H1 (cell line): Measurements from ENCODE around the gene MXI1. TPM values are rescaled to one million over a fixed set of nuclear protein-coding genes. Genes with fewer than 3 reads are reported as not detected.

Experiments used
- CTCF ChIA-PET: fragments of 300-600 bp; sonication (Branson Sonifier 250); formaldehyde crosslinking; loops from one replicate; lab custom pipeline; 2021; ENCODE audit not compliant: partially characterized antibody; lab: Charles Lee
- POLR2A ChIA-PET: fragments of 300-600 bp; sonication (Branson Sonifier 250); formaldehyde crosslinking; loops from one replicate; lab custom pipeline; 2021; ENCODE audit warnings: inconsistent platforms; ENCODE audit not compliant: partially characterized antibody; lab: Charles Lee
- DNase-seq, 2 experiments: peaks; one replicate each; pipeline versions ENCODE4 v3.0.0 to v3.0.0-alpha.2; 2010 to 2022; ENCODE audit warnings: low spot score in 2 of 2, low read depth in 1 of 2, mixed read lengths in 1 of 2
- FAIRE-seq: peaks from 2 replicates; lab custom pipeline; 2011; peaks lifted over from hg19 to GRCh38; lab: Jason Lieb, UNC
- H2AFZ ChIP-seq: 2 replicates; pipeline ENCODE4 v1.8.1; 2012; ENCODE audit warnings: low read length, inconsistent platforms
- H2AK5ac ChIP-seq: 2 replicates; pipeline ENCODE4 v1.6.1; 2013; ENCODE audit warnings: low read depth, low read length
- H2BK120ac ChIP-seq: replicated peaks from 2 replicates; pipeline ENCODE3; 2013; ENCODE audit warnings: low read depth, low read length, inconsistent platforms
- H2BK12ac ChIP-seq: 2 replicates; pipeline ENCODE4 v1.6.1; 2013; ENCODE audit warnings: low read depth, low read length
- H2BK15ac ChIP-seq: 2 replicates; pipeline ENCODE4 v1.6.1; 2013; ENCODE audit warnings: low read length
- H2BK20ac ChIP-seq: 2 replicates; pipeline ENCODE4 v1.6.1; 2013; ENCODE audit warnings: low read length
- H2BK5ac ChIP-seq: 2 replicates; pipeline ENCODE4 v1.6.1; 2013; ENCODE audit warnings: low read depth, low read length
- H3K14ac ChIP-seq: 2 replicates; pipeline ENCODE4 v1.6.1; 2013; ENCODE audit warnings: inconsistent platforms; ENCODE audit not compliant: insufficient read length
- H3K18ac ChIP-seq: 2 replicates; pipeline ENCODE4 v1.6.1; 2013; ENCODE audit warnings: low read length; ENCODE audit errors: extremely low read depth
- H3K23ac ChIP-seq: 2 replicates; pipeline ENCODE4 v1.6.1; 2013; ENCODE audit warnings: inconsistent platforms; ENCODE audit not compliant: insufficient read length
- H3K23me2 ChIP-seq: 2 replicates; pipeline ENCODE4 v1.6.1; 2013; ENCODE audit warnings: low read depth, low read length
- H3K27ac ChIP-seq: 2 replicates; pipeline ENCODE4 v1.6.1; 2011; ENCODE audit warnings: low read depth, low read length, inconsistent platforms
- H3K27me3 ChIP-seq, 4 experiments: replicated peaks in 1 of 4; 1 replicate in 1 of 4; 2 replicates in 3 of 4; pipeline versions ENCODE4 v1.6.1 to v1.8.1; 2011 to 2013; ENCODE audit warnings: low read length in 3 of 4, mild to moderate bottlenecking in 3 of 4, inconsistent platforms in 2 of 4, mixed read lengths in 2 of 4, moderate library complexity in 1 of 4; ENCODE audit not compliant: control insufficient read depth in 3 of 4, insufficient read depth in 3 of 4; ENCODE audit errors: extremely low read depth in 1 of 4
- H3K36me3 ChIP-seq, 4 experiments: 2 replicates each; pipeline versions ENCODE4 v1.6.1 to v1.8.1; 2011 to 2013; ENCODE audit warnings: mild to moderate bottlenecking in 4 of 4, low read length in 3 of 4, moderate library complexity in 2 of 4, control low read depth in 1 of 4, inconsistent platforms in 1 of 4; ENCODE audit not compliant: insufficient read depth in 4 of 4, control insufficient read depth in 2 of 4
- H3K4ac ChIP-seq: replicated peaks from 2 replicates; pipeline ENCODE3; 2013; ENCODE audit warnings: low read length, low read depth, mixed read lengths, inconsistent platforms; ENCODE audit not compliant: insufficient read length
- H3K4me1 ChIP-seq, 4 experiments: replicated peaks in 1 of 4; 1 replicate in 1 of 4; 2 replicates in 3 of 4; pipeline versions ENCODE4 v1.6.1 to v1.8.1; 2011 to 2013; ENCODE audit warnings: low read length in 3 of 4, inconsistent platforms in 2 of 4, mixed read lengths in 1 of 4; ENCODE audit not compliant: insufficient read depth in 4 of 4, control insufficient read depth in 3 of 4
- H3K4me2 ChIP-seq, 2 experiments: 2 replicates each; pipeline versions ENCODE4 v1.6.1 to v1.8.1; 2011 to 2013; ENCODE audit warnings: low read depth in 2 of 2, low read length in 2 of 2, control low read depth in 1 of 2, inconsistent platforms in 1 of 2, mild to moderate bottlenecking in 1 of 2; ENCODE audit not compliant: insufficient read depth in 1 of 2
- H3K4me3 ChIP-seq, 4 experiments: fragments of 200-600, 300-600 bp in 1 of 4; sonication (generic), shearing (Covaris generic), sonication (Bioruptor Twin) in 1 of 4; 2 replicates each; pipeline versions ENCODE4 v1.5.1 to v1.8.1; 2011 to 2016; ENCODE audit warnings: low read length in 4 of 4, low read depth in 3 of 4, control low read depth in 2 of 4, inconsistent platforms in 2 of 4, mild to moderate bottlenecking in 2 of 4, mixed read lengths in 1 of 4, moderate library complexity in 1 of 4; ENCODE audit not compliant: insufficient read depth in 2 of 4; ENCODE audit errors: extremely low read depth in 1 of 4
- H3K56ac ChIP-seq: replicated peaks from 2 replicates; pipeline ENCODE3; 2013; ENCODE audit warnings: low read depth, mild to moderate bottlenecking, mixed read lengths, low read length, inconsistent platforms; ENCODE audit not compliant: insufficient read length
- H3K79me1 ChIP-seq: 2 replicates; pipeline ENCODE4 v1.6.1; 2013; ENCODE audit warnings: low read depth, low read length, control low read depth
- H3K79me2 ChIP-seq, 2 experiments: 2 replicates each; pipeline versions ENCODE4 v1.6.1 to v1.8.1; 2012 to 2013; ENCODE audit warnings: low read length in 2 of 2, mild to moderate bottlenecking in 2 of 2, inconsistent platforms in 1 of 2; ENCODE audit not compliant: insufficient read depth in 2 of 2, control insufficient read depth in 1 of 2
- H3K9ac ChIP-seq, 4 experiments: replicated peaks in 1 of 4; 1 replicate in 1 of 4; 2 replicates in 3 of 4; pipeline versions ENCODE4 v1.6.1 to v1.8.1; 2011 to 2013; ENCODE audit warnings: low read depth in 3 of 4, low read length in 3 of 4, control low read depth in 2 of 4, mild to moderate bottlenecking in 2 of 4, moderate library complexity in 2 of 4, inconsistent platforms in 1 of 4; ENCODE audit errors: extremely low read depth in 1 of 4
- H3K9me3 ChIP-seq, 2 experiments: 2 replicates each; pipeline versions ENCODE4 v1.6.1 to v1.8.1; 2012 to 2013; ENCODE audit warnings: mild to moderate bottlenecking in 2 of 2, moderate library complexity in 2 of 2, control low read depth in 1 of 2, inconsistent platforms in 1 of 2, low read depth in 1 of 2, low read length in 1 of 2, mixed read lengths in 1 of 2; ENCODE audit not compliant: insufficient read depth in 2 of 2
- H4K20me1 ChIP-seq, 2 experiments: replicated peaks in 1 of 2; 2 replicates each; pipeline versions ENCODE3 to v1.8.1; 2011 to 2013; ENCODE audit warnings: inconsistent platforms in 2 of 2, low read length in 2 of 2, mild to moderate bottlenecking in 1 of 2; ENCODE audit not compliant: insufficient read depth in 2 of 2, control insufficient read depth in 1 of 2
- H4K5ac ChIP-seq: 2 replicates; pipeline ENCODE4 v1.6.1; 2013; ENCODE audit warnings: low read length, low read depth, mixed read lengths, inconsistent platforms; ENCODE audit not compliant: insufficient read length
- H4K8ac ChIP-seq: 2 replicates; pipeline ENCODE4 v1.8.0; 2013; ENCODE audit warnings: mild to moderate bottlenecking, moderate library complexity, low read length, inconsistent platforms; ENCODE audit not compliant: insufficient read depth; ENCODE audit errors: extremely low read depth
- H4K91ac ChIP-seq: replicated peaks from 2 replicates; pipeline ENCODE3; 2013; ENCODE audit warnings: low read length, mixed read lengths, inconsistent platforms; ENCODE audit not compliant: insufficient read length
- CREB1 ChIP-seq: IDR thresholded peaks from 2 replicates; pipeline ENCODE4 v1.6.1; 2012; ENCODE audit warnings: inconsistent platforms
- FOSL1 ChIP-seq: IDR thresholded peaks from 2 replicates; pipeline ENCODE4 v1.6.1; 2011; ENCODE audit warnings: mild to moderate bottlenecking, low read depth, low read length, moderate library complexity; ENCODE audit not compliant: insufficient read depth
- RBBP5 ChIP-seq: IDR thresholded peaks from 2 replicates; pipeline ENCODE4 v1.7.1; 2012; ENCODE audit warnings: low read depth, mild to moderate bottlenecking, inconsistent platforms, low read length, moderate library complexity, borderline replicate concordance
- SIN3A ChIP-seq, 2 experiments: IDR thresholded peaks in 1 of 2; conservative IDR thresholded peaks in 1 of 2; 2 replicates each; pipeline ENCODE4 v1.6.1; 2011 to 2012; ENCODE audit warnings: low read length in 2 of 2, improper control_type of control experiment in 1 of 2, low read depth in 1 of 2, mild to moderate bottlenecking in 1 of 2
- SP2 ChIP-seq: IDR thresholded peaks from 2 replicates; pipeline ENCODE4 v1.6.1; 2012; ENCODE audit warnings: mild to moderate bottlenecking, low read length, inconsistent platforms
- SRF ChIP-seq: IDR thresholded peaks from 2 replicates; pipeline ENCODE4 v1.6.1; 2011; ENCODE audit warnings: mild to moderate bottlenecking, low read depth, low read length, moderate library complexity
- WGBS, 2 experiments: shearing (Covaris generic) in 1 of 2; methylation state at CpG; one replicate each; pipeline versions ENCODE4 v1.1.6 to v1.1.7; 2013 to 2015; ENCODE audit warnings: low lambda C conversion rate in 2 of 2, mixed read lengths in 2 of 2, inconsistent platforms in 1 of 2, low coverage in 1 of 2, missing lambda C conversion rate in 1 of 2; ENCODE audit not compliant: insufficient replicate concordance in 2 of 2, insufficient coverage in 1 of 2, insufficient read length in 1 of 2; ENCODE audit errors: extremely low coverage in 1 of 2, missing lambda C conversion rate in 1 of 2; 5-methylcytosine and 5-hydroxymethylcytosine counted together
- polyA plus RNA-seq, 7 experiments: library from polyadenylated mRNA; depleted of rRNA in 3 of 7; stranded (reverse) in 5 of 7; unstranded in 2 of 7; fragments of >200 nt in 5 of 7; fragments of 200-250 nt in 2 of 7; gene quantifications; 1 replicate in 5 of 7; 2 replicates in 1 of 7; 4 replicates in 1 of 7; pipeline versions ENCODE4 v1.2.1 to v1.2.3, GENCODE V29; 2011 to 2013; ENCODE audit warnings: missing spikeins in 2 of 7, mixed read lengths in 2 of 7
- total RNA-seq: library from RNA; stranded (reverse); fragmentation: NEBNext Ultra II Directional; extraction: Animal tissue kit (Norgen Biotek cat#: 25700); gene quantifications from 2 replicates; pipeline ENCODE4 v1.2.1, GENCODE V29; 2021

MXI1 gene
- total and polyA plus RNA-seq, 2 of the 8 experiments (the other 6 are each of a cell fraction or from before 2014, with no cell fraction given) = 5.7 to 8.8 TPM

- no peak overlapping the region for H2BK120ac ChIP-seq
- no peak overlapping the region for H2BK20ac ChIP-seq
- no peak overlapping the region for H3K4me3 ChIP-seq
- no peak overlapping the region for H3K23ac ChIP-seq
- no peaks in the 10 kb centered on the region for H3K9me3 ChIP-seq
- TF ChIP-seq RBBP5 = no peak
- no peak for TF ChIP-seq SIN3A (conservative IDR thresholded peaks at IDR 0.05 in 1 of 2, IDR thresholded peaks at IDR 0.05 in 1 of 2; ENCODE audit: low read depth in 1 of 2, low read length in 2 of 2)
- TF ChIP-seq FOSL1 = no peak
- no peak for TF ChIP-seq SRF
- TF ChIP-seq SP2 = no peak
- no peak for TF ChIP-seq CREB1
- H3K36me3 ChIP-seq = no peaks in the 10 kb centered on the region
- H4K91ac ChIP-seq = no peak overlapping the region
- H3K18ac ChIP-seq = no peak overlapping the region
- H2AFZ ChIP-seq = no peak overlapping the region
- H3K23me2 ChIP-seq = no peaks in the 10 kb centered on the region
- no peak overlapping the region for H3K9ac ChIP-seq
- no peak for FAIRE-seq
- H2BK12ac ChIP-seq = no peak overlapping the region
- H3K4me2 ChIP-seq = no peak overlapping the region
- H4K5ac ChIP-seq = no peak overlapping the region
- peak in 1 of 2 experiments; percentile 14 for DNase-seq
- no peak overlapping the region for H3K4ac ChIP-seq
- H3K4me1 ChIP-seq = peaks cover 4 to 22% (median 9%) of the 10 kb centered on the region in 4 experiments
- no peak overlapping the region for H4K8ac ChIP-seq
- CTCF ChIA-PET = interaction anchor here (0.8 to 5.1 kb wide), 8 partner anchors 10 to 59 kb away, joined by 4 to 39 read pairs (median 10); no protein-coding TSS in a partner anchor
- H3K56ac ChIP-seq = no peak overlapping the region
- no peak overlapping the region for H2BK15ac ChIP-seq
- POLR2A ChIA-PET = interaction anchor here (0.7 to 1.6 kb wide), 3 partner anchors 9 to 45 kb away, joined by 3 to 5 read pairs (median 4); no protein-coding TSS in a partner anchor
- H2BK5ac ChIP-seq = no peak overlapping the region
- H3K27ac ChIP-seq = no peak overlapping the region
- H3K79me2 ChIP-seq = no peaks in the 10 kb centered on the region
- H4K20me1 ChIP-seq = peaks cover 0 to 28% of the 10 kb centered on the region in 2 experiments
- H3K79me1 ChIP-seq = no peaks in the 10 kb centered on the region
- no peak overlapping the region for H3K14ac ChIP-seq
- 87% methylated on average over 6 of the region's 6 CpGs; no CpG with 5 or more reads in 1 of the 2 experiments for WGBS, 2 experiments
- H3K27me3 ChIP-seq = peaks cover 50 to 83% (median 75%) of the 10 kb centered on the region in 4 experiments
- no peak overlapping the region for H2AK5ac ChIP-seq
Observed at GRCh38 chr10:110165239-110165638, 42.2 kb upstream of the MXI1 start.
